Cerebellar cortex (tissue), 1 donor: Measurements from ENCODE around the gene RNU6-7.

Source experiments
- DNase-seq: peaks from one replicate; pipeline ENCODE4 v3.0.0-alpha.2; 2015; ENCODE audit warnings: low spot score

Gene RNU6-7

GRCh38 chr14:32205554-32205953, 3.7 kb downstream of the RNU6-7 start:
- DNase-seq: no peak

- no peak for DNase-seq
These were observed 4.1 kb downstream of the RNU6-7 start for GRCh38 chr14:32205984-32206383.

- DNase-seq: no peak
These were observed 4.7 kb downstream of the RNU6-7 start for GRCh38 chr14:32206552-32206951.

GRCh38 chr14:32208490-32208889, 6.6 kb downstream of the RNU6-7 start:
- no peak for DNase-seq

GRCh38 chr14:32209471-32209870, 7.6 kb downstream of the RNU6-7 start:
- no peak for DNase-seq

- DNase-seq: no peak
These were observed 9.2 kb downstream of the RNU6-7 start for GRCh38 chr14:32211068-32211404.

GRCh38 chr14:32212833-32213232, 11.0 kb downstream of the RNU6-7 start:
- no peak for DNase-seq

- DNase-seq: no peak
These were observed 15.5 kb downstream of the RNU6-7 start for GRCh38 chr14:32217301-32217700.

GRCh38 chr14:32224737-32225377, 23.0 kb downstream of the RNU6-7 start:
- DNase-seq: peak; percentile 42

- DNase-seq: no peak
These were observed 23.6 kb downstream of the RNU6-7 start for GRCh38 chr14:32225378-32225920.

- no peak for DNase-seq
These were observed 24.2 kb downstream of the RNU6-7 start for GRCh38 chr14:32226056-32226455.

- DNase-seq: no peak
These were observed 28.3 kb downstream of the RNU6-7 start for GRCh38 chr14:32230181-32230580.

GRCh38 chr14:32230695-32231280, 28.9 kb downstream of the RNU6-7 start:
- DNase-seq: no peak

GRCh38 chr14:32232481-32232880, 30.6 kb downstream of the RNU6-7 start:
- no peak for DNase-seq

GRCh38 chr14:32233260-32233659, 31.4 kb downstream of the RNU6-7 start:
- DNase-seq: no peak

- no peak for DNase-seq
These were observed 42.6 kb downstream of the RNU6-7 start for GRCh38 chr14:32244404-32244803.

- DNase-seq: no peak
These were observed 44.9 kb downstream of the RNU6-7 start for GRCh38 chr14:32246751-32247150.

GRCh38 chr14:32249371-32249770, 47.5 kb downstream of the RNU6-7 start:
- no peak for DNase-seq

- no peak for DNase-seq
These were observed 47.9 kb downstream of the RNU6-7 start for GRCh38 chr14:32249780-32250179.

GRCh38 chr14:32250681-32251080, 48.8 kb downstream of the RNU6-7 start:
- no peak for DNase-seq

- no peak for DNase-seq
These were observed 49.7 kb downstream of the RNU6-7 start for GRCh38 chr14:32251530-32251929.
